ENCODE measurements around the gene FAT2.

The FAT2 gene

GRCh38 chr5:151553130-151553670 is 37.9 kb downstream of the FAT2 start:
- DNase-seq: no peak

- no peak for DNase-seq
These were observed 39.1 kb downstream of the FAT2 start for GRCh38 chr5:151551985-151552384.

GRCh38 chr5:151550146-151550545 is 41.0 kb downstream of the FAT2 start:
- no peak for DNase-seq

GRCh38 chr5:151549713-151550112 is 41.4 kb downstream of the FAT2 start:
- no peak for DNase-seq

- DNase-seq: no peak
These were observed 43.8 kb downstream of the FAT2 start for GRCh38 chr5:151547364-151547763.

- no peak for DNase-seq
These were observed 49.6 kb downstream of the FAT2 start for GRCh38 chr5:151541571-151541970.
